Calu3 (cell line): ENCODE data around the gene FOXP2. TPM values are rescaled to one million over a fixed set of nuclear protein-coding genes. Genes with fewer than 3 reads are reported as not detected.
"Not testable (repeated sequence)": the region's sequence is repeated elsewhere in the genome, so short reads cannot be mapped to it uniquely, and the experiment has no call there.

Experiments
- BruUV-seq: library from RNA; stranded (reverse); fragments of 400-500 nt; replicated peaks from 2 replicates; lab custom pipeline; 2021; lab: Mats Ljungman, UMichigan
- CTCF ChIA-PET: fragments of 300-600 bp; sonication (Branson Sonifier 250); formaldehyde crosslinking; loops from one replicate; lab custom pipeline; 2022; ENCODE audit warnings: antibody characterized with exemption; lab: Charles Lee
- DNase-seq: peaks from one replicate; pipeline ENCODE4 v3.0.0; 2022
- H3K27ac Mint-ChIP-seq: one replicate; pipeline ENCODE4 v1.8.0; 2022; ENCODE audit warnings: mixed read lengths; ENCODE audit not compliant: unreplicated experiment
- H3K27me3 Mint-ChIP-seq: one replicate; pipeline ENCODE4 v1.8.0; 2022; ENCODE audit warnings: mixed read lengths; ENCODE audit not compliant: unreplicated experiment
- H3K36me3 Mint-ChIP-seq: one replicate; pipeline ENCODE4 v1.8.0; 2022; ENCODE audit warnings: mild to moderate bottlenecking, moderate library complexity, mixed read lengths; ENCODE audit not compliant: insufficient read depth, unreplicated experiment
- H3K4me1 Mint-ChIP-seq: one replicate; pipeline ENCODE4 v1.8.0; 2022; ENCODE audit warnings: mild to moderate bottlenecking, low read depth, mixed read lengths; ENCODE audit not compliant: unreplicated experiment
- H3K4me3 Mint-ChIP-seq: one replicate; pipeline ENCODE4 v1.8.0; 2022; ENCODE audit warnings: mild to moderate bottlenecking, low read depth, moderate library complexity, mixed read lengths; ENCODE audit not compliant: unreplicated experiment
- H3K9me3 Mint-ChIP-seq: one replicate; pipeline ENCODE4 v1.8.0; 2022; ENCODE audit warnings: low read depth, mixed read lengths; ENCODE audit not compliant: unreplicated experiment
- intact Hi-C: fragments of 100-400 bp; cut with micrococcal nuclease; formaldehyde crosslinking; loops from one replicate; pipeline ENCODE4 v1.10.0; 2022; ENCODE audit not compliant: unreplicated experiment
- total RNA-seq: library from RNA; stranded (reverse); gene quantifications from 2 replicates; pipeline ENCODE4 v1.2.3, GENCODE V29; 2022
- TF ChIP-seq, protein P1 (sequence below): fragments of 200-600 bp; IDR thresholded peaks from one replicate; pipeline ENCODE4 v1.8.0; 2022; ENCODE audit warnings: antibody characterized with exemption; ENCODE audit not compliant: unreplicated experiment

FOXP2 gene
- total RNA-seq, 1 experiment from 2014 or later: 2.5 TPM

GRCh38 chr7:114574384-114574783 lies 159.8 kb downstream of the FOXP2 start:
- DNase-seq: no peak
- no peak overlapping the region for H3K4me3 Mint-ChIP-seq
- BruUV-seq: no TSS peak
- H3K27ac Mint-ChIP-seq: no peak overlapping the region
- no peaks in the 10 kb centered on the region for H3K9me3 Mint-ChIP-seq
- CTCF ChIA-PET: no interaction called here
- TF ChIP-seq, protein P1, sequence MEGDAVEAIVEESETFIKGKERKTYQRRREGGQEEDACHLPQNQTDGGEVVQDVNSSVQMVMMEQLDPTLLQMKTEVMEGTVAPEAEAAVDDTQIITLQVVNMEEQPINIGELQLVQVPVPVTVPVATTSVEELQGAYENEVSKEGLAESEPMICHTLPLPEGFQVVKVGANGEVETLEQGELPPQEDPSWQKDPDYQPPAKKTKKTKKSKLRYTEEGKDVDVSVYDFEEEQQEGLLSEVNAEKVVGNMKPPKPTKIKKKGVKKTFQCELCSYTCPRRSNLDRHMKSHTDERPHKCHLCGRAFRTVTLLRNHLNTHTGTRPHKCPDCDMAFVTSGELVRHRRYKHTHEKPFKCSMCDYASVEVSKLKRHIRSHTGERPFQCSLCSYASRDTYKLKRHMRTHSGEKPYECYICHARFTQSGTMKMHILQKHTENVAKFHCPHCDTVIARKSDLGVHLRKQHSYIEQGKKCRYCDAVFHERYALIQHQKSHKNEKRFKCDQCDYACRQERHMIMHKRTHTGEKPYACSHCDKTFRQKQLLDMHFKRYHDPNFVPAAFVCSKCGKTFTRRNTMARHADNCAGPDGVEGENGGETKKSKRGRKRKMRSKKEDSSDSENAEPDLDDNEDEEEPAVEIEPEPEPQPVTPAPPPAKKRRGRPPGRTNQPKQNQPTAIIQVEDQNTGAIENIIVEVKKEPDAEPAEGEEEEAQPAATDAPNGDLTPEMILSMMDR: no peak
- no peaks in the 10 kb centered on the region for H3K36me3 Mint-ChIP-seq
- peaks cover 15% of the 10 kb centered on the region for H3K4me1 Mint-ChIP-seq
- H3K27me3 Mint-ChIP-seq: no peaks in the 10 kb centered on the region
- intact Hi-C loops: no loop called here

DNA sequence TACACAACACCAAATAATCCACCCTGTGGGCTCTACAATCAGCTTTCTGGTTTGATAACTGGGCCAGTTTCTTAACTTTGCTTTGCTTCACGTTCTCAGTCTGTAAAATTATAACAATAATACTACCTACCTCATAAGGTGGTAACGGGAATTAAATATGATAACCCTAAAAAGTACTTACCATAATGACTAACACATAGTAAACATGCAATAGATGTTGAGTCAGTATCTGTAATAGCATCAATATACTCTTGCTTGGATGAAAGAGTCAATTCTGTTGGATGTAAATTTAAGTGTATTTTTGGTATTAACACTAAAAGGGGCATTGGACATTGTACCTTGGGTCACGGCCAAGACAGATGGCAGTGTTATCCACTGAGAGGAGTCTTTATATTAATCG lies 160.5 kb downstream of the FOXP2 start:
- no peak overlapping the region for H3K4me3 Mint-ChIP-seq
- CTCF ChIA-PET: no interaction called here
- no peaks in the 10 kb centered on the region for H3K27me3 Mint-ChIP-seq
- intact Hi-C loops: no loop called here
- TF ChIP-seq, protein P1: no peak
- no peaks in the 10 kb centered on the region for H3K36me3 Mint-ChIP-seq
- H3K9me3 Mint-ChIP-seq: no peaks in the 10 kb centered on the region
- no peak overlapping the region for H3K27ac Mint-ChIP-seq
- H3K4me1 Mint-ChIP-seq: peaks cover 15% of the 10 kb centered on the region
- BruUV-seq: no TSS peak
- DNase-seq: no peak

DNA sequence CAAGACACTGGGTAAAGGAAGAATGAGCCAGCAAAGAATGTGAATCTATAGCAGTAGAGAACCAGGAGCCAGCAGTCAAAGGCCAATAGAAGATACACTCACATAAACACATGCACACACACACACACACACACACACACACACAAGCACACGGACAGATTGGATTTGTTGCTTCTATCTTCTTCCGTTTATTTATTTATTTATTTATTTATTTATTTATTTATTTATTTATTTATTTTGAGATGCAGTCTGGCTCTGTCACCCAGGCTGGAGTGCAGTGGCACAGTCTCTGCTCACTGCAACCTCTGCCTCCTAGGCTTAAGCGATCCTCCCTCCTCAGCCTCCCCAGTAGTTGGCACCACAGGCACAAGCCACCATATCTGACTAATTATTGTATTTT lies 166.3 kb downstream of the FOXP2 start:
- H3K27ac Mint-ChIP-seq, intact Hi-C loops, BruUV-seq: not testable (repeated sequence)

GRCh38 chr7:114588506-114588905 lies 173.9 kb downstream of the FOXP2 start:
- H3K27me3 Mint-ChIP-seq: no peaks in the 10 kb centered on the region
- no peak overlapping the region for H3K27ac Mint-ChIP-seq
- TF ChIP-seq, protein P1: no peak
- CTCF ChIA-PET: no interaction called here
- H3K4me3 Mint-ChIP-seq: no peak overlapping the region
- no TSS peak for BruUV-seq
- no peaks in the 10 kb centered on the region for H3K36me3 Mint-ChIP-seq
- intact Hi-C loops: no loop called here
- no peaks in the 10 kb centered on the region for H3K9me3 Mint-ChIP-seq
- H3K4me1 Mint-ChIP-seq: no peaks in the 10 kb centered on the region
- no peak for DNase-seq

More for the DNA sequence above, 166.3 kb downstream of the FOXP2 start:
- H3K4me1 Mint-ChIP-seq, H3K36me3 Mint-ChIP-seq, H3K4me3 Mint-ChIP-seq, DNase-seq, H3K9me3 Mint-ChIP-seq, H3K27me3 Mint-ChIP-seq, CTCF ChIA-PET: not testable (repeated sequence)

- TF ChIP-seq, protein P1: no peak
- Mint-ChIP-seq H3K9me3 (no peaks in the 10 kb centered on the region), H3K4me1 (no peaks in the 10 kb centered on the region), H3K27me3 (no peaks in the 10 kb centered on the region), H3K36me3 (no peaks in the 10 kb centered on the region), H3K4me3 (no peak overlapping the region), H3K27ac (no peak overlapping the region)
- intact Hi-C loops: no loop called here
- no peak for DNase-seq
- CTCF ChIA-PET: no interaction called here
- no TSS peak for BruUV-seq
Measured at GRCh38 chr7:114589436-114589835, 174.8 kb downstream of the FOXP2 start.
